Measurements from ENCODE around the gene ASGR1.
"Not testable (repeated sequence)": the region's sequence is repeated elsewhere in the genome, so short reads cannot be mapped to it uniquely, and the experiment has no call there.

Gene ASGR1

DNA sequence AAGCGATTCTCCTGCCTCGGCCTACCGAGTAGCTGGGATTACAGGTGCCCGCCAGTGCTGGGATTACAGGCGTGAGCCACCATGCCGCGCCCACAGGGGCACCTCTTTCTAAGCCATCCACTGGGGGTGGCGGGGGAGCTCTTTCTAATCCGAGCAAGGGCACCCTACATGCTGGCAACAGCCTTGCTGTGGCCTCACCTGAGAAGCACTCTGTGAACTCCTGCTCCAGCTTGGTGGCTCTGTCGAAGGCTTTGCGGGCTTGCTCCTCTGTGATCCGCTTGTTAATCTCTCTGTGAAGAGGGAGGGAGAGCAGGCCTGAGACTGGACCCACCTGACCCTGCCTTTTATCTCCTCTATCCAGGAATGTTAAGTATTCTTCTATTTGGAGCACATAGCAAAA is 11.9 kb upstream of the ASGR1 start:
- DNase-seq (ENCODE audit: low spot score) = no peak

DNA sequence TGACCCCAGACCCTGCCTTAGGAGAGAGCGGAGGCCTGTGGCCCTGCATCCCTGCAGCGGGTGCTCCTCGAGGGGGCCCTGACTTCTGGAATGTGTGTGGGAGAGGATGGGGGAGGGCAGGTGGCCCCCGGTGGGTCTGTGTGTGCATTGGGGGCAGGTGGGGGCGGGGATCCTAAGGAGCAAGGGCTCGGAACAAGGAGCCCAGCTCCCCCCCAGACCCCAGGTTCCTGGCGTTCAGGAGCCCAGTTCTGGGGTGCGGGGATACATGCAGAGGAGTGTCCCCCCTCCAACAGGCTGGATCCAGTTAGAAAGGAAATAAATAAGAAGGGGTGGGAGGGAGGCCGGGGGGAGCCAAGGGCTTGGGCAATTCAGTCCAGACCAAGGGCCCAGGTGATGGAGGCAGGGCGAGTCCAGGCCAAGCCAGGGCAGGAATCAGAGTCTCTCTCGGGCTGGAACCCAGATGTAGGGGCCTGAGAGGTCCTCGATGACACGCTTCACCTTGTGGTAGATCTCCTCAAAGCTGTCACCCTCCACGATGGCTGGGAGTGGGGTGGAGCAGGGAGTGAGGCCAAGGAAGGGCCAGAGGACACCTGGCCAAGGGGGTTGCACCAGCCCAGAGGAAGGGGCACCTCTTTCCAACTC is 11.2 kb upstream of the ASGR1 start:
- no peak for DNase-seq (ENCODE audit: low spot score)

DNA sequence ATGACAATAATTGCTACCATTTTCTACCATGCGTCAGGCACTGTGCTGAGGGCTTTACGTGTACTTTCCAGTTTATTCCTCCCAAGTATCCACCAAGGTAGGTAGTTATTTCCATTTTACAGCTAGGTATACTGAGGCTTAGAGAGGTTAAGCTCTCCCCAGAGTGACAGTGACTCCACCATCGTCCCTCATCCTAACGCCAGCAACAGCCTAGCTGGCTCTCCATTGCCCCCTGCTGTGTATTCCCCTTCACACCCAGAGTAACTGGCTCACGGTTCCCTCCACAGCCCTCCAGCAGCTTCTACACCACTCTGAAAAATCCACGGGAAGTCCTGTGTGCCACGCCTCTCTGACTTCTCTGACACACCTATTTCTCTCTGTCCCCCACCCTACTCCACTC is 7.1 kb upstream of the ASGR1 start:
- DNase-seq (ENCODE audit: low spot score) = no peak

DNA sequence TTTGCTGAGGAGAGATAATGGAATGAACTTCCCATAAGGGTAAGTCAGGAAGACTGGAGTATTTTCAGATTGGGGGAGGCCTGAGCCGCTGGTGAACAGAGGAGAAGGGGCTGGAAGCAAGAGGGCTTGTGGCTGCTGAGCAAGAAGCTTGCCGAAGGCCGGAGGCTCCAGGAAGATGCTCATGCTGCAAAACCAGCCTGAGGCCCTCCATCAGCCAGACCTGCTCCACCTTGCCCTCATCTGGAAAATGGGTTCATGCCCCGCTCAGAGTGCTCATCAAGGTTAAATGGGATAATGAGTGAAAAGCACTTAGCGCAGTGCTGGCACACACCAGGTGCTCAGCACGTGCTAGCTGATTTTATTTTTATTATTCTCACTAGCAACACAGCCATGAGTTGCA is 5.5 kb upstream of the ASGR1 start:
- no peak for DNase-seq (ENCODE audit: low spot score)

DNA sequence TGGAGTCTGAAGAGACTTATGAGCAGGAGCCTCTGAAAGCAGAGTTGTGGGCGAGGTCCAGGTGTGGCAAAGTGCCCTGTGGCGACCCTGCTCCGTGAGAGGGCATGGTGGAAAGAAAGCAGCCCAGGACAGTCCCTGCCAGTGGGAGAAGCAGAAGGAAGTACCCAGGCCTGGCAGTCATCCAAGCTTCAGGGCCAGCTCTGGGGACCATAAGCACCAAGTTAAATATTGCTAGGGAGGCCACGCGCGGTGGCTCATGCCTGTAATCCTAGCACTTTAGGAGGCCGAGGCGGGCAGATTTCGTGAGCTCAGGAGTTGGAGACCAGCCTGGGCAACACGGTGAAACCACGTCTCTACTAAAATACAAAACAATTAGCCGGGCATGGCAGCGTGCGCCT is 4.9 kb upstream of the ASGR1 start:
- DNase-seq (ENCODE audit: low spot score) = no peak

DNA sequence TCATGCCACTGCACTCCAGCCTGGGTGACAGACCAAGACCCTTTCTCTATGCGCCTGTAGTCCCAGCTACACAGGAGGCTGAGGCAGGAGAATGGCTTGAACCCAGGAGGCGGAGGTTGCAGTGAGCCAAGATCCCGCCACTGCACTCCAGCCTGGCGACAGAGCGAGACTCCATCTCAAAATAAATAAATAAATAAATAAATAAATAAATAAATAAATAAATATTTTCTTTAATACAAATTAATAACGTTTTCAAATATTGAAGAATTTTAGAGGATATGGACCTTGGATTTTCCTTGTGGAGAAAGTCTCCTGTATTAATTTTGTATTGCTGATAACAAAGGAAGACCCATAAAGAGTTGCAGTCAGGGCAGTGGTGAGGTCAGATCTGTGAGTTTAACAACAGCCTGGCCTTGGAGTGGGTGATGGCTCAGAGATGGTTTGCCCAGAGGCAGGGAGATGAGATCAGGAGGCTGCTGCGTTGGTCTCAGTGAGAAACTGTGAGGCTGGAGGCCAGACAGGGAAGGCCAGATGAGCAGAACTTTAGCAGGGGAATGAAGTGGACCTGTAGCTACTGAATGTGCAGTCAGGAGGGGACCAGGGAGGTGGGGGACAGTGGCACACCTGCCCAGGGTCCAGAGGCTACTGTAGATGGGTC is 4.4 kb upstream of the ASGR1 start:
- DNase-seq (ENCODE audit: low spot score) = no peak

DNA sequence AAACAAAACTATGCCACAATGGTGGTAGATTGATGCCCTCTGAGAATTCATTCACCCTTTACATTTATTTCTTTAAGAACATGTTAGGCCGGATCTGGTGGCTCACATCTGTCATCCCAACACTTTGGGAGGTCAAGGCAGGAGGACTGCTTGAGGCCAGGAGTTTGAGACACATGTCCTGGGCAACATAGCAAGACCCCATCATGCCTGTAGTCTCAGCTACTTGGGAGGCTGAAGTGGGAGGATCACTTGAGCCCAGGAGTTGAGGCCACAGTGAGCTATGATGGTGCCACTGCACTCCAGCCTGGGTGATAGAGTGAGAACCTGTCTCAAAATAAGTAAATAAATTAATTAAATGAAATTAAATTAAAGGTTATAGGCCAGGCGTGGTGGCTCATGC is 2.9 kb upstream of the ASGR1 start:
- not testable (repeated sequence) for DNase-seq (ENCODE audit: low spot score)

DNA sequence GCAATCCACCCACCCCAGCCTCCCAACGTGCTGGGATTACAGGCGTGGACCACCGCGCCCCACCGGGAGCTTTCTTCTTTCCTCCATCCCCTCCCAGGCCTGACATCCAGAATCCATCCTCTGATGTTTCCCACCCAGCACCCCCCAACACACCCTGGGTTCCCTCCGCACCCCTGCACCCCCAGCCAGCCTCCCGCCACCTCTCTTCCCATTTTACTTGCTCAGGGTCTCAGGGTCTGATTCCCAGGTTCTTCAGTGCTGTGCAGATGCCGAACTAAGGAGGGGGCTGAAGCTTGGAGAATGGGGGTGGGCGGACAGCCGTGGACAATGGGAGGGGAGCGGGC is 225 bp downstream of the ASGR1 start:
- DNase-seq (ENCODE audit: low spot score) = no peak

DNA sequence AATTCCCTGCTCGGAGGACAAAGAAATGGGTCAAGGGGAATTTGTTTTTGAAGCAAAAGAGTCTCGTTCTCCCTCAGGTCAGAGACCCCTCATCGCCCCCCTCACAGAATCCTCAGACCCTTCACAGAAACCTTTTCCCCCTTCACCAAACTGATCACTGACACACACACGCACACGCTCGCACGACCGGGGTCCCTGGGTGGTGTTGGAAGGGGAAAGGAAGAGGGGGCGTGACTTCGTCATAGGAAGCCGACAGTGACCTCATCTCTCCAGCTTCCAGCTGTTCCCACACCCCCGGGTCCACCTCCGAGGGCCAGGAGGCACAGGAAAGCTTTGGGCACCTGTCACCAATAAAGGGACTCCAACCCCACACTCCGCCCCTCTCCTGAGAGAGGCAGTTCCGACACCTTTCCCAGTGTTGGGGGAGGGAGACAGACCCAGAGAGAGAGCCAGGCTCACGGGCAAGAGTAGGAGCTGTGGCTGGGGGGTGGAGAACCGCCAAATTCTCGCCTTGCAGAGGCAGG is 1.2 kb downstream of the ASGR1 start:
- no peak for DNase-seq (ENCODE audit: low spot score)

DNA sequence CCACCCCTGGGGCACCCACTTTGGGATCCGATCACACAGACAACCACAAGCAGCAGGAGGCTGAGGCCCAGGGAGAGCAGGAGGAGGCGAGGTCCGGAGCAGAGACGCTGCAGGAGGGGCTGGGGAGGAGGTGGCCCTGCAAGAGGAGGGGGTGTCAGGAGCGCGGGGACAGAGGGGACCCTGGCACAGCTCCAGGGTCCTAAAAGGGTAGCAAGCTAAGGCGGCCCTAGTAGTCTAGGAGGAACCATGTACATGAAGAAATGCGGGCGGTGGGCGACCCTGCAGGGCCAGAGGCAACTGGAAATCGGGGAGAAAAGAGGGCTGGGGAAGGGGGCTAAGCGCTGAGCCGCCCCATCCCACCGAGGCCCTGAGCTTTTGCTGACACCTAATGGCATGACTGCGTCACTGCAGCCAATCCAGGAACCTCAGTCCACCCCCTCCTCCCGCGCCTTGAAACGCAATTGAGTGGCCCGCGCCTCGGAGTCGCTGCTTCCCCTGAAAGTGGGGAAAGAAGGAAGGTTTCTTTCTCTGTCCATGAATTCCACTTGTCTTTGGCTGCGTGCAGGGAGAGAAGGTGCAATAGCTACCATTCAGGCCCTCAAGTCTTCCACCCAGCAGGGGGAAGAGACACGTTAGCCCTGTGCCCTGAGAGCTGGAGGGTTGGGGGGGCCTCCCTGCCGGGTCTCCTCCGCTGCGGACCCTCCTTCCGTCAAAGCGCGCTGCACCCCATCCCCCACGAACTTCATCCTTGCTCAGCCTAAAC is 1.8 kb downstream of the ASGR1 start:
- DNase-seq (ENCODE audit: low spot score) = peak; percentile 87

DNA sequence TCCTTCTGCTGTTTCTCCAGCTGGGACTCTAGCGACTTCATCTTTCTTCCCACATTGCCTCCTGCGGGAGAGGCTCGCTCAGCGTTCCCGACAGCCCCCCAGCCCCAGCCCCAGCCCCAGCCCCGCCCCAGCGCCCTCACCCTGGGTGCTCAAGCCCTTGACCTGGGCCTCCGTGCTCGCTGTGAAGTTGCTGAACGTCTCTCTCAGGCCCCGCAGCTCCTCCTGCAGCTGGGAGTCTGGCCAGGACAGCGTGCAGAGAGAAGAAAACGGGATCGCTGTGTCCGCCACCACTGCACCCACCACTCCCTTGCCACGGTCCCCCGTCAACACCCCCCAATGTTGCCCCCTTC is 2.4 kb downstream of the ASGR1 start:
- no peak for DNase-seq (ENCODE audit: low spot score)

DNA sequence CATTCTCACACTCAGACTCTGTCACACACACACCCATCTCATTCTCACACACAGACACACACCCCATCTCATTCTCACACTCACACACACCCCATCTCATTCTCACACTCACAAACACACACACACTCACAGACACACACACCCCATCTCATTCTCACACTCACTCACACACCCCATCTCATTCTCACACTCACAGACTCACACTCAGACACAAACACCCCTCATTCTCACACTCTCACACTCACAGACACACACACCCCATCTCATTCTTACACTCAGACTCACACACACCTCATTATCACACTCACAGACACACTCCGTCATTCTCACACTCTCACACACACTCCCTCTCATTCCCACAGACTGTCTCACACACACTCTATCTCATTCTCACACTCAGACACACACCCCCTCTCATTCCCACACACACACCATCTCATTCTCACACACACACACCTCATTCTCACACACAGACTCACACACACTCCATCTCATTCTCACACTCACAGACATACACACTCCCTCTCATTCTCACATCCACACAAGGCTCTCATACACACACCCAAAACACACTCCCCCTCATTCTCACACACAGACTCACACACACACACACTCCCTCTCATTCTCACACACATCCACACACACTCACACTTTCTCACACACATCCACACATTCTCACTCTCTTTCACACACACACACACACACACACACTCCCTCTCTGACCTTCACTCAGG is 2.9 kb downstream of the ASGR1 start:
- DNase-seq (ENCODE audit: low spot score) = no peak

DNA sequence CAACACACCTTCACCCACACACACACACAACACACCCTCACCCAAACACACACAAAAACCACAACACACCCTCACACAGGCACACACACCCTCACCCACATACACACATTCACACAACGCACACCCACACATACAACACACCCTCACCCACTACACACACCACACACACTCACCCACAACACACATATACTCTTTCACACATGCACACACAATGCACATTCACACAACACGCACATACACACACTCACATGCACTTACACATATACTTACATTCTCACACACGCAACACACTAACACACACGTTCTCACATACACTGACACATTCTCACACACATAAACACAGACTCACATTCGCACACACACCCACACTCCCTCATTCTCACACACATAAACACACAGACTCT is 3.8 kb downstream of the ASGR1 start:
- no peak for DNase-seq (ENCODE audit: low spot score)

DNA sequence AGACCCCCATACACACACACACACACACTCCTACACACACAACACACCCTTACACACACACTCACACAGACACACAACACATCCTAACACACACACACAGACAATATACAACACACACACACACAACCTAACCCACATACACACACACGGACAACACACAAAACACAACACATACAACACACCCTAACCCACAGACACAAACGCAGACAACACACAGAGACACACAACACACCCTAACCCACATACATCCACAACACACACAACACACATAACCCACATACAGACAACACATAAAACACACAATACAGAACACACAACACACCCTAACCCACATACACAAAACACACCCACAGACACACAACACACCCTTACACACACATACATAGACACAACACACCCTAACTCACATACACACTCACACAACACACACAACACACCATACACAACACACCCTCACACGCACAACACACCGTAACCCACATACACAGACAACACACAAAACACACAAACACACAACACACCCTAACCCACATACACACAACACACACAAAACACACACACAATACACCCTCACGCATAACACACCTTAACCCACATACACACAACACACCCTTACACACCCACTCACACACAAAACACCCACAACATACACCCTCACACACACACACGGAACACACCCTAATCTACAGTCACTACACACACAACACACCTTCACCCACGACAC is 4.4 kb downstream of the ASGR1 start:
- no peak for DNase-seq (ENCODE audit: low spot score)

DNA sequence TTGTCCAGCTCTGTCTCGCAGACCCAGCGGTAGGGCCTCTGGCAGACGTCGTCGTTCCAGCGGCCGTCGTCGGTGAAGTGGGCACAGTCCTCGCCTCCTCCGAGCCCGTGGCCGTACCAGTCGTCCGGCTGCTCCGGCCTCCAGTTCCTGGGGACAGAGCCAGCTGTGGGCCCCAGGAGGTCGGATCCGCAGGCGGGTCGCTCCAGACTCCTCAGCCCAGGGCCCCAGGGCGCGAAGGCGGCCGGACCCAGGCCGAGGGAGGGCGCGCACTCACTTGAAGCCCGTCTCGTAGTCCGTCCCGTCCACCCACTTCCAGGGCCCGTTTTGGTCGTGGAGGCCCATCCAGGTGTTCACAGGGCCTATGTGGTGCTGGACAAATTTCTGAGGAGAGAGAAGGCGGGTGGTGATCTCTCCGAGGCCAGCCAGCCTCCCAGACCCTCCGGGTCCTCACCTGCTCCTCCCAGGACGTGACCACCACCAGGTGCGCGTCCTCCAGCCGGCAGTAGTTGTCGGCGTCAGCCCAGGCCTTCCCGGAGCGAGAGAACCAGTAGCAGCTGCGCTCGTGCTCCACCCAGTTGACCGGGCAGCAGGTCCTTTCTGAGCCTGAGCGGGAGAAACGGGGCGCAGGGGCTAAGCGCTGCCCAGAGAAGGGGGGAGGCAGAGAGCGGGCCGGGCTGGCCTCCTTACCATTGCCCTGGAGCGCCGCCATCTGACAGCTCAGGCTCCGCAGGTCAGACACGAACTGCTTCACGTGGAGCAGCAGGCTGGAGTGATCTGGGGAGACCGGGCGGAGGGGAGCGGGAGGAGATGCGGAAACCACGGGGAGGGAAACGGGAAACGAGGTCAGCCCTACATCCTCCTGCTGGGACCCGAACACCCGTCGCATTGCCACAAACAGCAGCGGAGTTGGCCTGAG is 5.2 kb downstream of the ASGR1 start:
- DNase-seq (ENCODE audit: low spot score) = no peak

DNA sequence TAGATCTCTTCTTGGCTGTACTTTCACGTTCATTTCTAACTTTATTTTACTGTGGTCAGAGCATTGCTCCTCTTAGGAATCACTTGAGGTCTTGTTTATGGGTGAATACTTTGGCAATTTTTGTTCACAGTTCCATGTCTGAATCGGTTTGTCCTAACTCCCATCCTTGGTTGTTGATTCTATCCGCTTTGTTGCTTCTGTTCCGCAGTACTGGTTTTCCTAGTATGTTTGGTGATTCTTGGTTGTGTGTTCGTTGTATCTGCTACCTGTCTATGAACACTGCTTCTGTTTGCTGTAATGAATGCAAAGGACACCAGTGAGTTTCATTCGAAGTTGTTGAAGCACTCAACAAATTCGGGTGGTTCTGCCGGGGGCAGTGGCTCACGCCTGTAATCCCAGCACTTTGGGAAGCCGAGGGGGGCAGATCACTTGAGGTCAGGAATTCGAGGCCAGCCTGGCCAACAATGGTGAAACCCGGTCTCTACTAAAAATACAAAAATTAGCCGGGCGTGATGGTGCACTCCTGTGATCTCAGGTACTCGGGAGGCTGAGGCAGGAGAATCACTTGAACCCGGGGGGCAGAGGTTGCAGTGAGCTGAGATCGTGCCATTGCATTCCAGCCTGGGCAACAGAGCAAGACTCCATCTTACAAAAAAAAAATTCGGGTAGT is 6.5 kb downstream of the ASGR1 start:
- not testable (repeated sequence) for DNase-seq (ENCODE audit: low spot score)

DNA sequence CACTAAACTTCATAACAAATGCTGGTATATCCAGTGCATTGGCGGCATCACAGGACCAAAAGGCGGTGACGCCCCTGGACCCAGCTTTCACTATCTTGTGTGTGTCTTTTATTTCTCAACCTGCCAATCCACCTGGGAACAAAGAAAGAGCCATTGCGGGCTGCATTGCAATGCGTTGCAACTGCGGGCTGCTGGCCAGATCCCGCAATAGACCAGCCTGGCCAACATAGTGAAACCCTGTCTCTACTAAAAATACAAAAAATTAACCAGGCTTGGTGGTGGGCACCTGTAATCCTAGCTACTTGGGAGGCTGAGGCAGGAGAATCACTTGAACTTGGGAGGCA is 9.6 kb downstream of the ASGR1 start:
- DNase-seq (ENCODE audit: low spot score) = not testable (repeated sequence)

DNA sequence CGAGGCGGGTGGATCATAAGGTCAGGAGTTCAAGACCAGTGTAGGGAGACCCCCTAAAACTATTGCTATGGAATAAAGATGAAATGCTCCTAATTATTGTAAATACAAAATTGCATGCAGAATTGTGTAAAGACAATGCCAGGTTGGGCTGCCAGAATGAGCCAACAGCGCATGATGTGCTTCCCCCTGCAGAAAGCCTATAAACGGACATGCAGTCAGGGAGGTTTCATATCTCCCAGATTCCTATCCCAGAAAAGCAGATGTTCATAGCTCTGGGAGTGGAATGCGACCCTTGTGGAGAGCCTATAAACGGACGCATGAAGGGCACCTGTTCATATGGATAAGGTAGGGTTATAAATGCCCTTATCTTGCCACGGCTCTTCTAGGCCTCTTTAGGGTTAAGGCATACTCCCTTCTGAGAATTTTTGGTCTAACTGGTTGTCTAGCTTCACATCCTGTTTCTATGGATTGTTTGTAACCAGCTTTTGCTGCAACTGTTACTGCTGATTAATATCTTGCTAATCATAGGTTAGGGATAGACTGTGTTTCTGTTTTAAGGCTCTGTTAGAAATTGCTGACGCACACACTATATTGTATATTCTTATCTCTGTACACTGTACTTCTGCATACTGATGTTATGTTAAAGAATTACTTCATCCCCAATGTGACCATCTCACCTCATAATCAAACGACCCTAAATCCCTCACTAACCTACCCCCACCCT is 10.2 kb downstream of the ASGR1 start:
- not testable (repeated sequence) for DNase-seq (ENCODE audit: low spot score)

DNA sequence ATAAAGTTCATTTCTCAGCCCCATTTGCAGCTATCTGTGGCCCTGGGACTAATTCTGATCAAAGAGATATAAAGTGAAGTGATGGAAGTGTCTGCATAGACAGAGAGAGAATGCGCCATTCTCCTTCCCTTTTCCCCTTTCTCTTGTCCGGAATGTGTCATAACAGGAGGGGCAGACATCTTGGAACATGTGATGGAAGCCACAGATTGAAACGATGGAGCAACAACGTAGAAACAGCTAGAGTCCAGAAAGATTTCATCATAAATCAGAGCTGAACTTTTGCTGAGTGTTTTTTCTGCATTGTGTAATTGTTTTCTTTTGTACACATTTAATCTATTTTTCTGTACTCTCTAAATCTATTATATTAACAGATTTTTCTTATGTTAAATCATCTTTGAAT is 11.3 kb downstream of the ASGR1 start:
- DNase-seq (ENCODE audit: low spot score) = peak; percentile 44

DNA sequence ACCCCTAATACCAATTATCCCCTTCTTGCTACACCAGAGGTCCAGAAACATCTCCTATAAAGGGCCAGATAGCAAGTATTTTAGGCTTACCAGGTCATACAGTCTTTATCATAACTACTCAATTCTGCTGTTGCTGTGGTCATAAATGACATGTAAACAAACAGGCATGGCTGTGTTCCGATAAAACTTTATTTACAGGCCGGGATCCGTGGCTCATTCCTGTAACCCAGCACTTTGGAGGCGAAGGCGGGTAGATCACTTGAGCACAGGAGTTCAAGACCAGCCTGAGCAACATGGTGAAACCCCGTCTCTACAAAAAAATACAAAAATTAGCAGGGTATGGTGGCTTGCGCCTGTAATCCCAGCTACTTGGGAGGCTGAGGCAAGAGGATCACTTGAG is 12.3 kb downstream of the ASGR1 start:
- DNase-seq (ENCODE audit: low spot score) = no peak
